HL-60 (cell line): ENCODE measurements around the gene TLR2.

Experiments used
- POLR2AphosphoS5 ChIP-seq: IDR thresholded peaks from 2 replicates; pipeline ENCODE4 v1.6.1; 2012; ENCODE audit warnings: low read depth
- REST ChIP-seq: IDR thresholded peaks from 2 replicates; pipeline ENCODE4 v1.6.1; 2012; ENCODE audit warnings: low read depth; ENCODE audit not compliant: insufficient replicate concordance

- TF ChIP-seq POLR2AphosphoS5 (no peak), REST (no peak)
These were observed 49.8 kb downstream of the TLR2 start for GRCh38 chr4:153733751-153734448.
